GM18519 (cell line): ENCODE data around the gene TNFRSF9.
"Not testable (repeated sequence)": the region's sequence is repeated elsewhere in the genome, so short reads cannot be mapped to it uniquely, and the experiment has no call there.

Experiments
- ATAC-seq: cut with Tn5 transposase; IDR thresholded peaks from one replicate; pipeline ENCODE4 v1.9.1; 2021; ENCODE audit warnings: mild to moderate bottlenecking, moderate library complexity; ENCODE audit not compliant: unreplicated experiment, low FRiP score

TNFRSF9 gene

DNA sequence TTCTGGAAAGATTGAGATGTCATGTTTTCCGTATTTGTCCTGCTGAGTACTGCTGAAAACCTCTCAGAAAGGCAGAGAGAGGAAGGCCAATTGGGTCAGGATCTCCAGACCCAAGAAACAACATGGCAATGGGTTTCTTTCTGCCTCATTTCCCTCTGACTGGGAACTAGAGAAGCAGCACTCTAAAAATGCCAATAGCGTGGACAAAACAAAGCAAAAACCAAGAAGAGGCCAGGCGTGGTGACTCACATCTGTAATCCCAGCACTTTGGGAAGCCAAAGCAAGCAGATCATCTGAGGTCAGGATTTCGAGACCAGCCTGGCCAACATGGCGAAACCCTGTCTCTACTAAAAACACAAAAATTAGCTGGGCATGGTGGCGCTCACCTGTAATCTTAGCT is 18.3 kb downstream of the TNFRSF9 start:
- no peak for ATAC-seq

DNA sequence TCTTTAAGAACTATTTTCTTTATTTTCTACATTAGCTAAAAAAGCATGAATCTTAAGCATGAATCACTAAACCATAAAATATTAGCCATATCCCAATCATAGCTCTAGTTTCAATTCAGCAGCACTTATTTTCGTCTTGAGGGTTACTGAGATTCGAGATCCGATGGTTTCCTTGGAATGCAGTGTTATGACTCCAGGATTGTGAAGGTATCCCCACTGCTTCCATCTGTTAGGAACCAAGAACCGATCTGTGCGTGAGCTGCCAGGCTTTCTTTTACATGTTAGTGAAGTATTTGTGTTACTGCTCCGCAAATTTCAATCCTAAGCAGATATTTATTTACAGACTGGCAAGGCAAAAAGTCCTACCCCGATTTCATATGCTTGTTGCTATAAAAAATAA is 18.8 kb downstream of the TNFRSF9 start:
- no peak for ATAC-seq

DNA sequence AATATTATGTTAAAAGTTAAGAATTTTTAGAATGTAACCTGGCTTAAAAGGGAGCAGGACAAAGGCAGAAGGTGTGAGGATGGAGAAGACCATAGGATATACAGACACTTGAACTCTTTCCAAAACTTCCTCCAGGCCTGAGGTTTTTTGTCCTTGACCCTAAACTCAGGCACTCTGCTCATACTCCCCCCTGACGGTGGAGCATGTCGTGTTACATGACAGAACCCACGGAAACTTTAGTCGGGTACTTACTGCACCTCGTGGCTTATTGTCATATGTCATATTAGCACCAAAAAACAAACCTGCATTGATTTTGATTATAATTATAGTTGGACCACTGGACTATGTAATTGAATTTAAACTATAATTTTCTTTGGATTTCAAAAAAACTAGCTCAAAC is 20.8 kb downstream of the TNFRSF9 start:
- no peak for ATAC-seq

DNA sequence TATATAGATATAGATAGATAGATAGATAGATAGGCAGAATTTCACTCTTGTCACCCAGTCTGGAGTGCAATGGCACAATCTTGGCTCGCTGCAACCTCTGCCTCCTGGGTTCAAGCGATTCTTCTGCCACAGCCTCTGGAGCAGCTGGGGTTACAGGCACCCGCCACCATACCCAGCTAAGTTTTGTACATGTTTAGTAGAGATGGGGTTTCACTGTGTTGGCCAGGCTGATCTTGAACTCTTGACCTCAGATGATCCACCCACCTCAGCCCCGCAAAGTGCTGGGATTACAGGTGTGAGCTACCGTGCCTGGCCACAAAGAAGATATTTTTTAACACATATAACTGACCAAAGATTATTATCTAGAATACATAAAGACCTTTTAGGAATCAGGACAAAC is 22.7 kb downstream of the TNFRSF9 start:
- not testable (repeated sequence) for ATAC-seq

DNA sequence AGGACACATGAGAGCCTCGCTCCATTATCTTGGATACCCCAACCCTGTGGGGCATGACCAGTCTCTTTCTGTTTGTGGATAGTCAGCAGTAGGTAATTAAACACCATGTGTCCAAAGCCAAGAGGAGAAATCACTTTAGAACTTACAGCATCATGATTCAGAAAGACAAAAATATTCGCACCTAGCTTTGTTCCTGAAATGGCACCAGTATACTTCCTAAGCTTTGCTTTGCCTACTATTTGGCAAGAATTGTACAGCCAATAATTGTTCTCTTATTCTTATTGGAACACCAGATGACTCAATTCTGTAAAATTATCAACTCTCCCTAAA is 24.2 kb downstream of the TNFRSF9 start:
- ATAC-seq = no peak

DNA sequence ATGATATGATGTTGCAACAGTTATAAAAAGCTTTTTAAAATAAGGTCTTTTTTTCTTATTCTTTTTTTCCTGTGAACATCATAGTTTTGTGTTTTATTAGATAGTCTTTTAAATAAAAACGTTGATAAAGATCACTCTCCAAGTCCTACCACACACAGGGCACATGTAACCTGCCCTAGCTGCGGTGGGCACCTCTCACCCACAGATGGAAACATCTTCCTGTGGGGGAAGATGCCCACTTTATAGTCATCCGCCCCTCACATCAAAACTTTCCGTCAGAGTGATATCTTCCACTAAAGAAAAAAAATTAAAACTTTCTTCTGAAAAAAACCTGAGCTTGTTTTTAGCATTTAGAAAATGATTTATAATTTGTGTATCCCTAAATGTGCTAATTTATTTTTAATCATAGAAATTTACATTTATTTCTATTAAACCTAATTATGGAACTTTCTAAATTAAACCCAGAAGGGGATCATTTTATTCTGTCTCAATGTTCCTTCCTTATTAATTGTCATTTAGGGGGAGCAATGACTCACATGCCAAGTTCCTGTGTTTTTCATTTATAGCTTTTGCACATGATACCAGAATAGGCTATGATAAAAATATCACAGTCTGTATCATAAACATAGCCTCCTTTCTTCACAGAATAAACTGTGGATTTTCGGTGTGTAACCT is 24.7 kb downstream of the TNFRSF9 start:
- no peak for ATAC-seq

DNA sequence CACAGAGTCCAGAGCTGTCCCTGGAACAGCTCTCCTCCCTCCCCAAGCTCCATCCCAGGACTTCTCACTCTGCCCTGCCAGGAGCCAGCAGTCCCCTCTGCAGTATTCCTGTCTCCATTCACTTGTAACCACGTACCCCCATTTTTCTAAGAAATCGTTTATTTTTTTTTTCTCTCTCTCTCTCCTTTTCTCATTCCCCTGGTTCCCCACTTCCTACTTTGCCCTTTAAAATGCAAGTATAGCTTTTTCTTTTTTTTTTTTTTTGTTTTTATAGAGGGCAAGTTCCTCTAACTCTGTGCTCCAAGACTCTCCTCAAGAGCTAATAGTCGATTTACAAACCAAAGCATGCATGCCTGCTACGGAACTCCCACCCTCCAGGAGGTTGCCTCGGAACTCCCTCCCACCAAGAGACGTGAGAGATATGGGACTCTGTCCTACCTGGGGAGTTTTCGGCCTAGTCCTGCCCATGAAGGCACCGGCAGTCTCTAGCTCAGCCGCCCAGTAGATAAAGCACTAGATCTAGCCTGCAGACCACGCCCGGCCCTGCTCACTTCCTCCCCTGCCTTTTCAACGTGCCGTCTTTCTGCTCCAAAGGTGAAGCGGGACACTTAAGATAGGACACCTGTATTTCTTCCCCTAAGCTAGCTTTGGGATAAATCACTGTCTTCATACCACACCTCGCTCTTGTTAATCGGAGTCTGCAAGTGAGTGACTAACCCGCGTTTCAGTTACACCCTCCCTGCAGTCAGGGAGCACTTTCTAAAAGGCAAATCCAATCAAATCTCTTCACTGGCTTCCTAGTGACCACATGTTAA is 27.7 kb downstream of the TNFRSF9 start:
- no peak for ATAC-seq

DNA sequence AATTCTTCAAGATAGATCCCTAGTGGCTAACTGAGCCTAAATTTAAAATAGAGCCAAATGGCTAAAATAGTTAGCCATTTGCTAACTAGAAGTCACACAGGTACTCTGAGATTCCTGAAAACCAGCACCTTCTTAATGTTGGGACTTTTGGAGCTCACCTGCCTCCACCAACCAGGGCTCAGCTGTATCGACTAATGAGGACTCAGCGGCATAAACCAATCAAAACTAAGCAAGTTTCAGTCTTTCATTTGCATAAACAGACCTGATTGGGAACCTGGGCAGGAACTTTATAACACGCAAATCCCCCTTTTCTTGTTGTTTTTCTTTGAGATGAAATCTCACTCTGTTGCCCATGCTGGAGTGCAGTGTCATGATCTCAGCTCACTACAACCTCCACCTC is 28.5 kb downstream of the TNFRSF9 start:
- no peak for ATAC-seq

DNA sequence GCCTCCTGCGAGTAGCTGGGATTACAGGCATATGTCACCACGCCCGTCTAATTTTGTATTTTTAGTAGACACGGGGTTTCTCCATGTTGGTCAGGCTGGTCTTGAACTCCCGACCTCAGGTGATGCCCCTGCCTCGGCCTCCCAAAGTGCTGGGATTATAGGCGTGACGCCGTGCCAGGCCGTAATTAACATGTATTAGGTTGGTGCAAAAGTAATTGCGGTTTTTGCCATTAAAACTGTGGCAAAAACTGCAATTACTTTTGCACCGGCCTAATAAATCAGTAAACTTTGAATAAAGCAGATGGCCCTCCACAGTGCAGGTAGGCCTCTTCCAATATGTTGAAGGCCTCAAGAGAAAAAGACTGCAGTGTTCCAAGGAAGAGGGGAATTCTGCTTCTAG is 35.4 kb downstream of the TNFRSF9 start:
- ATAC-seq = no peak

DNA sequence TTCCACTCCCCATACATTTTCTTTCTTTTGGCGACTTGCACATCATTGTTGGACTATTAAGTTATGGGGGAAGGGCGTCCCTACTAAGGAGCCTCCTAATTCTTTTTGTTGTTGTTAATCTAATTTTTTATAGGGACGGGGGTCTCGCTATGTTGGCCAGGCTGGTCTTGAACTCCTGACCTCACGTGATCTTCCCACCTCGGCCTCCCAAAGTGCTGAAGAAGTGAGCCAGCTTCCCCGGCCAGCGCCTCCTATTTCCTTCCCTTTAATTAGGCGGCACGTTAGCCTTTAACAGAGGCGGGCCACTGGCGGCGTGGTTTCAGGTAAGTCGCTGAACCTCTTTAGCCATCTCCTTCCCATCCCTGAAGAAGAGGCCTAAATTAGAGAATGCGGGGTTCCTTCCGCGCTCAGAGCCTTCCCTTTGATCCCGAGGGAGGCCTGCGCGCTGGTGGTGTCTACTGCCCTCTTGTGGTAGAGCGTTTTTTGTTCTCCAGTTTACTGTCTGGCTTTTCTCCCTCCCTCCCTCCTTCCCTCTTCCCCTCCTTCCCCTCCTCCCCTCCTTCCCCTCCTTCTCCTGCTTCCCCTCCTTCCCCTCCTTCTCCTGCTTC is 38.1 kb downstream of the TNFRSF9 start:
- ATAC-seq = no peak

DNA sequence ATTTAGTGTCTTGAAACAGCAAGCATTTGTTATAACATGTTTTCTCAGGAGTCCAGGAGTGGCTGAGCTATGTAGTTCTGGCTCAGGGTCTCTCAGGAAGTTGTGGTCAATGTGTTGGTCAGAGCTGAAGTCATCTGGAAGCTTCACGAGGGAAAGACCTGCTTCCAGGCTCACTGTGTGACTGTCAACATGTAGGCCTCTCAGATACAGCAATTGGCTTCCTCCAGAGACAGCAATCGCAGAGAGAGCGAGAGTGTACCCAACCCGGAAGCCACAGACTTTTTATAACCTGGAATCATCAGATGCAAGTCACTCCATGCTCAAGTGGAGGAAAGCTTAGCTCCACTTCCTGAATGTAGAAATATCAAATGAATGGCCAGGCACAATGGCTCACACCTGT is 40.9 kb downstream of the TNFRSF9 start:
- no peak for ATAC-seq

DNA sequence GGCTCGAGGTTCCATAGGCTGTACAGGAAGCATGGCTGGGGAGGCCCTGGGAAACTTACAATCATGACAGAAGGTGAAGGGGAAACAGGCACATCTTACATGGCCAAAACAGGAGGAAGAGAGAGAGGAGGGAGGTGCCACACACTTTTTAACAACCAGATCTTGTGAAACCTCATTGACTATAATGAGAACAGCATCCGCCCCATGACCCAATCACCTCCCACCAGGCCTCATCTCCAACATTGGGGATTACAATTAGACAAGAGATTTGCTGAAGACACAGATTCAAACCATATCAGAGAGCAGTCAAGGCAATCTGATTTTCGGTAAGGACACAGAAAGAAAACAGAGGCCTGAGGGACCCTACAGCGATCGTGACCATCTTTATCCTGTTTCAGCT is 41.7 kb downstream of the TNFRSF9 start:
- ATAC-seq = no peak

DNA sequence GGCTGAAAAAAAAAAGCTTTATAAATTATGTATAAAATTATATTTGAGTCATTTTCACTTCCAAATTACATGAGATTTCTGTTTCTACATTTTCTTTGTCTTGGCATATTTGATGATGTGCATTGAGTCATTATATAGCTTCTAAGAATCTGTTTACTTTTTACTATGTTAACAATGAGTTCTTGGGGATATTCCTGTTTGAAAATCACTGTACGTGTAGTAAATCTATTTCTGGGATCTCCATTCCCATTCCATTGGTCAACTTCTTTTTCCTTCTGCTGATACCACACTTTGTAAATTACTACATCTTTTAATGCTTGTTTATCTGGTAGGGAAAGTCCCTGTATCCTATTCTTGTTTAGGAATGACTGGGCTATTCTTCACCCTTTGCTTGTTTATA is 43.6 kb downstream of the TNFRSF9 start:
- no peak for ATAC-seq

DNA sequence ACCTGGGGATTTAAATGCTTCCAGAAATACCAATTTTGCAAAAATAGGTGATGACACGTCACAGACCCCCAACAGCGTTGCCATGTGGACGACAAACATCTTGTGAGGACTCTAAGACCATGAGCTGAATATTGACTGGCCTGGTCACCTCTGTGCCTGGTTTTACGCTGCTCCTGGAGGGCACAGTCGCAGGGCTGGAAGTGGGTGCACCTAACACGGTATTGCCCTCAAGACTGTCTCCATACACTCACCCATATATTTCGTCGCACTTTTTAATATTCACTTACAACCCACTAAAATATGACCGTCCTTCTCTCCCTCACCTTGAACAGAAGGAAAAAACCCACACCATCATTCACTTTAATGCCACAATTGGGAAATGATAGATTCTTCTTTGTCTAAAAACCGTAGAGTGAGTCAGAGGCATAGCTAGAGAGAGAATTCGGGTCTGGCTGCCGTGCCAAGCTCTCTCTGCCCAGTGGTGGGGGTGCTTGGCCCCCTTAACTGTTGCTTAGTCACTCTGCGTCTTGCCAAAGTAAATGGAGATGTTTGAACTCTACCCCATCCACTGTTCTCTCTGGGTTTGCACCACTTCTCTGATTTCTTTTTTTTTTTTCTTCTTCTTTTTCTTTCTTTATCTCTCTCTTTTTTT is 47.0 kb downstream of the TNFRSF9 start:
- no peak for ATAC-seq

DNA sequence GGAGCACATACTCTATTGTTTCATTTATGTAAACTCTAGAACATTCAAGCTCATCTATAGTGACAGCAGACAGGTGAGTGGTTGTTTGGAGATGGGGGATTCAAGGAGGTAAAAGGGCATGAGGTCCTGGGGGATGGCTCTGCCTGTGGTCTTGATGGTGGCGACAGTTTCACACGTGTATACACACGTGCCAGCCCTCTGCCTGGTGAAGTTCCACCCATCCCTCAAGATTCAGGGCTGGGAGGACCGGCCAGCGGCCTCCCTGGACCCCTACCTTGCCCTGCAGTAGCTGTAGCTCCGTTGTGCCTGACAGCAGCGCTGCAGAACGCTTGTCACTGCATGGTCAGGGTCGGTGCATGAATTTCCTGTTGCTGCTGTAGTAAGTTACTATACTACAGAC is 48.8 kb downstream of the TNFRSF9 start:
- no peak for ATAC-seq

DNA sequence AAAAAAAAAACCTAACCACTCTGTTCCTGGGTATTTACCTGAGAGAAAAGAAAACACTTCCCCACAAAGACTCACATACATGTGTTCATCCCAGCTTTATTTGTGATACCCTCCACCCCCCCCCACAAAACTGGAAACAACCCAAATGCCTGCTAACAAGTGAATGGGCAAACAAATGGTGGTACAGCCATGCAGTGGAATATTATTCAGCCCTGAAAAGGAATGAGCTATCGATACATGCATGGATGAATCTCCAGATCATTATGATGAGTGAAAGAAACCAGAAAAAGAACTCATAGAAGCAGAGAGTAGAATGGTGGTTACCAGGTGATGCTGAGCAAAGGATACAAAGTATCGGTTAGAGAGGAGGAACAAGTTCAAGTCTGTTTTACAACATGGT is 49.8 kb downstream of the TNFRSF9 start:
- no peak for ATAC-seq

DNA sequence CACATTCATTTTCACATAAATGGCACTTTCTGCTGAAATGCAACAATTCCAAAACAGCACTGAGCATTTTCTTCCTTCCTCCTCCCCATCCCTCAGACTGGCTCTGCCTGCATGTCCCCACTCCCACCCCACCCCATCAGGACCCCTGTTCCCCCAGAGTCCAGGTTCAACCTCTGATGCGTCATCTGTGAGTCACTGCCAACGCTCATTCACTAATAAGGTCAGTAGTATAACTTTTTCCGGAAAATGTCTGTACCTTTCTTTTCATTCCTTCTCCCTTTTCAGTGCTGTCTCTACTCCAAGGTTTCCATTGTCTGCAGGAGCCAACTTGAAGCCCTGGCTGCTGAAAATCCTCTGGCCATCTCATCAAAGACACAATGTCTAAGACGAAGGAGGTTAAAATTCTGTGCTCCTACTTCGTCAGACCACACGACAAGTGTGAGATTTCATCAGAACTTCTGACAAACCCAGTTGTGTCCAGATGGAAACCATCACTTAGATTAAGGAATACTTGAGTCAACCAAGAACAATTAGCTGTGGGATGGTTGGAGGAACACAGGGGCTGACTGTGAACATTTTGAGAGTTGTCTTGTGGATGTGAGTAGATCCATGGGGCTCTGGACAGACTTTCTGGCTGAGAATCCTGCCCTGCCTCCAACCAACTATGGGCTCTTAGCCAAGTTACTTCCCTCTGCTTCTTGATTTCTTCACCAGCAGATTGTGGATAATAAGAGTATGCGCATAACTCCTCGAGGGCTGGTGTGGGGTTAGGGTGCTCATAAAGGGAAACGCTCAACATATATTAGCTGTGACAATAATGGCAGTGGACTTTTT is 52.2 kb downstream of the TNFRSF9 start:
- no peak for ATAC-seq

DNA sequence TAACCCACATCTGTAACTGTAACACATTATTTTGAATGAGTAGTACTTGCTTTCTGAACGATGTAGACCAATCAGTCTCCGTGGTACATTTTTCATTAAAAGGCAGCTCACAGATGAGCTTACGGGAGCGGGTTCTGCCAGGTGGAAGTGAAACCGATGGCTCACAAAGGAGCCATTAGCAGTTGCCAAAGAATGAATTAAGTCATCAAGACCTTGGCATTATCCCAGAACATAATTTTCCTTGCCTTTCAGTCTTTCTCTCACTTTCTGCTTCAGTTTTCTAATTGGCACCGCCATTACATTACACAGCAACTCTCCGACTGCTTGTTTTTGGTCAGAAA is 54.3 kb downstream of the TNFRSF9 start:
- ATAC-seq = no peak

DNA sequence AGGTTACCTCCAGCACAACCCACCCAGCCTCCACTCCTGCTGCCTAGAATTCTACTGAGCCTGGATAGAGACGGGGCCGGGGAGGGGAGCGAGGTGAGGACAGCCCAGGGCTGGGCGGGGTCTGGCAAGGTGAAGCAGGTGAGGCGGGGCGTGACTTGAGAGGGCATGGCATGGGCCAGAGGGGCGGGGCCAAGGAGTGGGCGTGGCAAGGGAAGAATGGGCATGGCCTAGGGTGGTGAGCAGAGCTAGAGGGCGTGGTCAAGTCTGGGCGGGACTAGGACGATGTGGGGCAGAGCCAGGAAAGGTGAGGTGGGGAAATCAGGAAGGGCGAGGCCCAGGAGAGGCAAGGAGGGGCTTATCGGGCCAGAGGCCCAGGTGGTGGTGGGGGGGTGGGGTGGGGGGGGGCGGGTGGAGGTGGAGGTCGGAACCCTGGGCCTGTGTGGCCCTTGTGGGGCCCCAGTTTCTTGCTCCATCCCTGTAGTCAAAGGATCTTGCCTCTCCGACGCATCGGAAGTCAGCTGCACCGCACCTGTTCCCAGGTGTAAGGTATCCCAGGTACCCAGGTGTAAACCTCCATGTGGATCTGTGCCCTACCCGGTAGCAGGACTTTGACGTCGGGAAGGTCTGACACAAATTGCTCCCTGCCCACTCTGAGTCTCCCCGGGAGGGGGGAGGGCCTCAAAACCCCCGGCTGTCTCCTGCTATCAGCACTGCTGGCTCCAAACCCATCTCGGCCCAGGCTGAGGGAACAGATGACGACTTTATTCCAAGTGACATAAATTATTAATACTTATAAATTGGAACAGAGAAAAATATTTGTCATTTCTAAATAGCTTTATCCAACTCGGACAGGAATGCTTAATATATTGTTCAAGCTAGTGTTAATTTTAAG is 54.9 kb downstream of the TNFRSF9 start:
- no peak for ATAC-seq

DNA sequence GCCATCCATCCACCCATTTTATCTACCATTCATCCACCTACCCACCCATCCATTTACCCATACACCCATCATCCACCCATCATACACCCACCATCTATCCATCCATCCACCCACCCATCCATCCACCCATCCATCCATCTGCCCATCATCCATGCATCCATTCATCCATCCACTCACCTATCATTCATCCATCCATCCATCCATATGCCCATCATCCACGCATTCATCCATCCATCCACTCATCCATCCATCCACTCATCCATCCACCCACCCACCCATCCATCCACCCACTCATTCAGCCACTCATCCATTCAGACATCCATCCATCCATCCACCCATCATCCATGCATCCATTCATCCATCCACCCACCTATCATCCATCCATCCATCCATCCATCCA is 55.9 kb downstream of the TNFRSF9 start:
- ATAC-seq = no peak
